ENCODE results near the gene AGFG1. TPM values are rescaled to one million over a fixed set of nuclear protein-coding genes. Genes with fewer than 3 reads are reported as not detected.
A peak's percentile ranks its signal among the peaks of the same experiment; 100 is the strongest.

The AGFG1 gene, protein sequence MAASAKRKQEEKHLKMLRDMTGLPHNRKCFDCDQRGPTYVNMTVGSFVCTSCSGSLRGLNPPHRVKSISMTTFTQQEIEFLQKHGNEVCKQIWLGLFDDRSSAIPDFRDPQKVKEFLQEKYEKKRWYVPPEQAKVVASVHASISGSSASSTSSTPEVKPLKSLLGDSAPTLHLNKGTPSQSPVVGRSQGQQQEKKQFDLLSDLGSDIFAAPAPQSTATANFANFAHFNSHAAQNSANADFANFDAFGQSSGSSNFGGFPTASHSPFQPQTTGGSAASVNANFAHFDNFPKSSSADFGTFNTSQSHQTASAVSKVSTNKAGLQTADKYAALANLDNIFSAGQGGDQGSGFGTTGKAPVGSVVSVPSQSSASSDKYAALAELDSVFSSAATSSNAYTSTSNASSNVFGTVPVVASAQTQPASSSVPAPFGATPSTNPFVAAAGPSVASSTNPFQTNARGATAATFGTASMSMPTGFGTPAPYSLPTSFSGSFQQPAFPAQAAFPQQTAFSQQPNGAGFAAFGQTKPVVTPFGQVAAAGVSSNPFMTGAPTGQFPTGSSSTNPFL
- total RNA-seq = 153 and 161 TPM in 2 replicates
- 68.5 TPM for polyA plus RNA-seq (2012)

DNA sequence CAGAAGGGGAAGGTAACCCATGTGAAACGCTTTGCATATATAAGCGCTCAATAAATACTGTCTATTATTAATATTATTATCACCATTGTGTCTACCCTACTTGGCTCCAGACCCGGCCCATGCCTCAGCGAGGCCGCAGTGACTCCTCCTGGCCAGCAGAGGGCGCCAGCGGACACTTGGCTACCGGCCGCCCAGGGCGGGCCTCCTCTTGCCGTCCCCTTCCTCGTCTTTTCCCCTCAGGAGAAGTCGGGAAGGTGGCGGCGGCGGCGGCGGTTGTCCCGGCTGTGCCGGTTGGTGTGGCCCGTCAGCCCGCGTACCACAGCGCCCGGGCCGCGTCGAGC, at the start of gene AGFG1:
Gene AGFG1, plus strand, starts transcription at position 233 of the 341 bp plus-strand sequence. CDS start 266 bp downstream, outside the sequence.
- peak; percentile 87 for DNase-seq (ENCODE audit: low read depth)

GRCh38 chr2:227423656-227424499, 48.1 kb upstream of the AGFG1 start:
- DNase-seq (ENCODE audit: low read depth) = no peak

- DNase-seq (ENCODE audit: low read depth) = no peak
Observed at GRCh38 chr2:227428731-227429285, 43.1 kb upstream of the AGFG1 start.

- DNase-seq (ENCODE audit: low read depth) = no peak
Observed at GRCh38 chr2:227430639-227431038, 41.3 kb upstream of the AGFG1 start.

DNA sequence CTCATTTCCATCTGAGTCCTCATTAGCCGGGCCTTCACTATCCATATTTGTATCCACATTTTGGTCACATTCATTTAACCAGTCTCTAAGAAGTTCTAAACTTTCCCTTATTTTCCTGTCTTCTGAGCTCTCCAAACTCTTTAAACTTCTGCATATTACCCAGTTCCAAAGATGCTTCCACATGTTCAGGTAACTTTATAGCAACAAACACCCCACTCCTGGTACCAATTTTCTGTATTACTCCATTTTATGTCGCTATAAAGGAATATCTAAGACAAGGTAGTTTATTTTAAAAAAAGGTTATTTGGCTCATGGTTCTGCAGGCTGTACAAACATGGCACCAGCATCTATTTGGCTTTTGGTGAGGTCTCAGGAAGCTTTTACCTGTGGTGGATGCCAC, 38.8 kb upstream of the AGFG1 start:
- no peak for DNase-seq (ENCODE audit: low read depth)

DNA sequence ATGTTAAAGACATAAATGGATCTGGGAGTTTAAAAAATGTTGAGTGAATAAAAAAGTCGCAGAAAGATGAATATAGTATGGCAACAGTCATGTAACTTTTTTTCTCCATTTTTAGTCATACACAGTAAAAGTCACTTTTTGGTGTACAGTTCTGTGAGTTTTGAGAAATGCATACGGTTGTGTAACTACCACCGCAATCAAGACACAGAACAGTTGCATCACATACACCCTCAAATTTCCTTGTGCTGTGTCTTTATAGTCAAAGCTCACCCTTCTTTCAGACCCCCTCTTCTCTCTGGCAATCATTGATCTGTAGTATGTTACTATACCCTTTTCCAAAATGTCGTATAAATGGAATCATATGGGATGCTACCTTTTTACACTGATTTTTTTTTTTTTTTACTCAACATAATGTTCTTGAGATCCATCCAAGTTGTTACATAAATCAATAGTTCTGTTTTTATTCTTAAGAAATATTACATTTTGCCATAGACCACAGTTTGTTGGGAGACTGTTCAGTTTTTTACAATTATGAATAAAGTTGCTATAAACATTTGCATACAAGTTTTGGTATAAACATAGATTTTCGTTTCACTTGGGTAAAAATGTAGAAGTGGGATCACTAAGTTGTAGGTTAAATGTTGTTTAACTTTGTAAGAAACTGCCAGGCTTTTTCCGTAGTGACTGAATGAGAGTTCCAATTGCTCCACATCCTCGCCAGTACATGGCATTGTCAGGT, 35.4 kb upstream of the AGFG1 start:
- no peak for DNase-seq (ENCODE audit: low read depth)

GRCh38 chr2:227439214-227439613, 32.7 kb upstream of the AGFG1 start:
- DNase-seq (ENCODE audit: low read depth) = no peak

DNA sequence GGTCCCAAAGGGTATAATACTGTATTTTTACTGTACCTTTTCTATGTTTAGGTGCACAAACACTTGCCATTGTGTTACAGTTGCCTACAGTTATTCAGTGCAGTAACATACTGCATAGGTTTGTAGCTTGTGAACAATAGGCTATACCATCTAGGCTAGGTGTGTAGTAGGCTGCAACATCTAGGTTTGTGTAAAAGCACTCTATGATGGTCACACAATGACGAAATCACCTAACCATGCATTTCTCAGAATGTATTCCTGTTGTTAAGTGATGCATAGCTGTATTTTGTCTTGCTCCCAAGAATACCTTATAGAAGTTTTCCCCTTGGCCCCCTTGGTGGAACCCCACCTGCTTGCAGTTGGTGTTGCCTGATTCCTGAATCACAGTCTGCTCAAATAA, 29.3 kb upstream of the AGFG1 start:
- no peak for DNase-seq (ENCODE audit: low read depth)

DNA sequence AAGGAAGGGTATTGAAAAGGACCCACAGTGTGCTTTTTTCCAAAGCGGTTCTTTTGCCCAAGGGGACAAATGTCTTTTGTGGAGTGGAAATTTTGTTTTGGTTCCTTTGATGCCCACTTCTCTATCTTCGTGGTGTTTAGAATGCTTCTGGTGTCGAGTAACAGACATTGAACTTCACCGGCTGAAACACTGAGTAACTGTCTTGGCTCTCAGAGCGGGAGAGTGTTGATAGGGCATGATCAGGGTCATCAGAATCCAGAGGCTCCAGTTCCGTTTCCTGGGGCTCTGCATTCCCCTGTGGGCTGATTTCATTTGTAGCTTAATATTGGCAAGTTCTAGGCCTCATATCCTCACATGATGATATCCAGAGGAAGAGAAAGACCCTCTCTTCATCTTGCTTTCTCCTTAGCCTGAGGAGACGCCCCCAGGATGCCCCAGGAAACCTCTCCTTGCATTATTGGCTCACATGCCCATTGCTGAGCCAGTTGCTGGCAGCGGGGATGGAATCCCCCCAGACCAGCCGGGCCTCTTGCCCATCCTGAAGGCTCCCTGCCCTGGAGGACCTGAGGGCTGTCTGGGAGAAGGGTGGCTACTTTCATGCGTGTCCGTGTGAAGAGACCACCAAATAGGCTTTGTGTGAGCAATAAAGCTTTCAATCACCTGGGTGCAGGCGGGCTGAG, 27.9 kb upstream of the AGFG1 start:
- DNase-seq (ENCODE audit: low read depth) = no peak

- DNase-seq (ENCODE audit: low read depth) = peak; percentile 25
Observed at GRCh38 chr2:227447606-227448005, 24.4 kb upstream of the AGFG1 start.

GRCh38 chr2:227450311-227450841, 21.6 kb upstream of the AGFG1 start:
- DNase-seq (ENCODE audit: low read depth) = no peak

DNA sequence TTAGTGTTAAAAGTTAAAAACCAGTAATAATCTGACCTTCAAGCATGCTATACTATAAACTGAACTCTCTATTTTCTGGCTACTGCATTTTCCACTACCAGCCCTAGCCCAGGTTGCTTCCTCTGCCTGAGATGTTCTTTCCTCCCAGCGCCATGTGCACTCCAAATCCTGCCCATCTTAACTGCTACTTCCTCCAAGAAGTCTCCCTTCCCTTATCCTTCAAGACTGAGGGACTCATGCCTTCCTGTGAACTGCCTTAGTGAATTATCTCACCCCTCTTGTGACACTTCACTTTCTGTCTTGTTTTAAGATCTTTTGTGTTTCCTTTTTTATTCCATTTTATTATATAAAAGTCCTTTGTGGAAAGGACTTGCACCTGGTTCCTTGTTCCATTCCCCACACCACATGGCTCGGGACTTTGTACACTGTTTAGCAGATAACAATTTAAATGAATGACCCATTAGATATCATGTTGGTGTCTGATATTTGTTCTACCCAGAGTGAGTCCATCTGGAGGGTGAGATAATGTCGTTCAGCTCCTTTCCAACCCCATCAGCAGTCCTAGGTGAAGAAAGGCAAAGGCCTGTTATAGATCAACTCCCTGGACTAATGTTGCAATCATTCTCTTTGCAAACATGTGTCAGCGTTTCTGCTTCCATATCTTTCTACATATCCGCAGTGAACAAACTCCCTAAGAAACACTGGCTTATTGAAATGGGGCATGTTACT, 20.9 kb upstream of the AGFG1 start:
- DNase-seq (ENCODE audit: low read depth) = no peak

DNA sequence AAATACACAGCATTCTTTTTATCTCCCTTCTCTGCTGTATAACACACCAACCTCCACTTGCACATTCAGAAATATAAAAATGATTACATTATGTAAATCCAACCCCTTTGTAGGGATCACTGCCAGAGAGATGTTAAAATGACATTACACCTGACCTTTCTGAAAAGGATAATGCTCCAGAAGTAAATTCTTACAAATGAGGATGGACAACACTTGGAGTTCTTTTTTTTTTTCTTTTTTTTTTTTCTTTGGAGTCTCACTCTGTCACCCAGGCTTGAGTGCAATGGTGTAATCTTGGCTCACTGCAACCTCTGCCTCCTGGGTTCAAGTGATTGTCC, 20.3 kb upstream of the AGFG1 start:
- DNase-seq (ENCODE audit: low read depth) = no peak

DNA sequence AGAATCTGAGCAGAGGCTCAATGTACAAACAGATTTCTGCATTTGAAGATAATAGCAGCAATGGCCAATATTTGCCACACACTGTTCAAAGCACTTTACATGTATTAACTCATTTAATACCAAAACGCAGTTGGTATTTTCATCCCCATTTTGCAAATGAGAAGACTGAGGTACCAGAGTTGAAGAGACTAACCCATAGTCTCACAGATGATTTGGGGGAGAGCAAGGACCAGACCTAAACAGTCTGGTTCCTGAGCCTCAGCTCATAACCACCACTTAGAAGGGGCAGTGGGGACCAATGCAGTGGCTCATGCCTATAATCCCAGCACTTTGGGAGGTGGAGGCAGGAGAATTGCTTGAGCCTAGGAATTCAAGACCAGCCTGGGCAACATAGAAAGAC, 18.1 kb upstream of the AGFG1 start:
- no peak for DNase-seq (ENCODE audit: low read depth)

GRCh38 chr2:227454323-227454860, 17.6 kb upstream of the AGFG1 start:
- DNase-seq (ENCODE audit: low read depth) = no peak

GRCh38 chr2:227455200-227455599, 16.8 kb upstream of the AGFG1 start:
- DNase-seq (ENCODE audit: low read depth) = no peak

DNA sequence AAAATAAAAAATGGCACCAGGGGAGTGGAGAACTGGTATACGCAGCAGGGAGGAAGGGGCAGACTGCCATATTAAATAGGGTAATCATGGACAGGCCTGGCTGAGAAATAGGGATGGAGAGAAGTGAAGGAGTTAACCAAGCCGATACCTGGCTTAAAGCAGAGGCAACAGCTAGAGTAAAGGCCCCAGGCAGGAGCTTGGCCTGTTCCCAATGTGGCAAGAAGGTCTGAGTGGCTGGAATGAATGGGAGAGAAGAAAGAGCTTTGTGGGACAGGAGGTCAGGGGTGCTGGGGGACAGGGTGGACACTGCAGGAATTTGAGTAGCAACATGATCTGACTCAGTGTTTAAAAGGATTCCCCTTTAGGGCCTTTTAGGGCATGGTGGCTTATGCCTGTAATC, 15.9 kb upstream of the AGFG1 start:
- DNase-seq (ENCODE audit: low read depth) = no peak

DNA sequence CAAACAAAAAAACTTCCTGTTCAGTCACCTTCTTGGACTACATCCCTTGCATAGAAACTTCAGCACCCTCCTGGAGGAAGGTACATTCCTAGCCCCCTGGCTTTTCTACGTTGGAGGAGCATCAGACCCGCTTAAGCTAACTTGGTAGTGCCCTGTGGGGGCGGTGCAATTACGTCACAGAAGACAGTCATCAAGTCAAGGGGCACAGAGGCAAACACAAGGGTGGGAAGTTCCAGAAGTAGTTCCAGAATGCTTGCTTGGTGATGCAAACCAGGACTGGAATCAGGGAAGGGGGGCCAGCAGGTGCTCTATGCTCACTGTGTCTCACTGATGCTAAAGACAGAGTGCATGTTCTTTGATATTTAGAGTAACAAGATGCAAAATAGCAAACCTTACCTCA, 15.2 kb upstream of the AGFG1 start:
- no peak for DNase-seq (ENCODE audit: low read depth)

DNA sequence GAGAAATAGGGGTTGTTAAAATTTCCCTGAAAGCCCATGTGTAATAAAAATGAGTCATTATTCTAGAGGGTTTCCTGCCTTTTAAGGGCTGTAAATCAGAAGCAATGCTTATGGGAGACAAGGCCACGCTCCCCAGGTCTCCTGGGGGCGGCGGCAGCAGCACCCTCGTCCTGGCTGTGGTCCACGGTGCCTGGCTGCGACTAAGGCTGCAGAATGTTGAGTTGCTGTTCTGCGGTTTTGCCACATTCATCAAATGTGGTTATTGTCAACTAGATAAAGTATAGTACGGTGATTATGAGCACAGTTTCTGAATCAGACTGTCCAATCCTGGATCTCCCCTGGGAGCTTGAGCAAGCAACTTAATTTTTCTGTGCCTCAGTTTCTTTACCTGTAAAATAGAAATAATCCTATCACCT, 11.9 kb upstream of the AGFG1 start:
- no peak for DNase-seq (ENCODE audit: low read depth)
